HG03108 (cell line): ENCODE results near the gene DMRT1.

ENCODE experiments used
- ATAC-seq: cut with Tn5 transposase; IDR thresholded peaks from one replicate; pipeline ENCODE4 v1.9.1; 2021; ENCODE audit warnings: moderate library complexity; ENCODE audit not compliant: unreplicated experiment

Gene DMRT1

DNA sequence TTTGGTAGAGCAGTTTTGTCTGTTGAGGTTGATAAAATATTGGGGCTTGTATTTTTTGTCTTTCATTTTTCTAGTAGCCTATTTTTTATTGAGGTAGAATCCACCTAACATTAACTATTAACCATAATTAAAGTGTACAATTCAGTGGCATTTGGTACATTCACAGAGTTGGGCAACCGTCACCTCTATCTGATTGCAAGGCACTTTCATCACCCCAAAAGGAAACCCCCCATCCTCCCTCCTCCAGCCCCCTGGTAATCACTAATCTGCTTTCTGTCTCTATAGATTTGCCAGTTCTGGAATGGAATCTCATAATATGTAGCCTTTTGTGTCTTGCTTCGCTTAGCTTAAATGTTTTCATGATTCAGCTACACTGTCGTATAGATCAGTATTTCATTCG, 79.4 kb downstream of the DMRT1 start:
- ATAC-seq = no peak

DNA sequence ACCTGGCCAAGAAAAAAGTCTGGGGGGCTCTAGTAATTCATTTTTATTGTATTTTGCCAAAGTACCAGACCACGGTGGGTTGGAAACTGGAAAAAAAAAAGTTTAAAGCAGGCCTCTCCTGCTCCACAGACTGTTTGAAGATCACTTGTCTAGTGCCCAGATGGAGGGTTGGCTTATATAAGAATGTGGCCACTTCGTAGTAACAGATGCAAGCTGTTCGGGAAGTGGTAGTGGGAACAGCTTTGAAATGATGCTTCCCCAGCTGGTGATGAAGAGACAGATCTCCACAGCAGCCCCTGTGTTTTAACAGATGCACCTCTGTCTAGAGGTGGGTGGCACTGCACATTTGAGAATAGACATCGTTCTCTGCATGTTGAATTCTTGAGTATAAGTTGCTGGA, 80.7 kb downstream of the DMRT1 start:
- no peak for ATAC-seq

DNA sequence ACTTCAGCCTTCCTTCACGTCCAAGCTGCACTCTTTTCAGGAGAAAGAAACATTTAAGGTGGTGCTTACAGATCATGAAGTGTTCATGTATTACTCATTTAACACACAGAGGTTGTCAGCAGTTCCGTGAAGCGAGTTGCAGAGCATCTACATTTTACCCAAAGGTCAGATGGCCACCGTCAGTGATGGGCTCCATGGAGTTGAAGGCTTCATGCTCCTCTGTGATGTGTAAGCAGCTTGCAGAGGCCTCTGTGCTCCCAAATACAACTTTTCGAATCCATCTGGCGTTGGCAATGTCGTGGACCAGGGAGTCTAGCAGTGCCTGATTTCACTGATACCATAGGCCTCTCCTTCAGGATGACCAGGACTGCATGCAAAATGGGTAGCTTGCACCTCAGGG, 81.2 kb downstream of the DMRT1 start:
- ATAC-seq = no peak

DNA sequence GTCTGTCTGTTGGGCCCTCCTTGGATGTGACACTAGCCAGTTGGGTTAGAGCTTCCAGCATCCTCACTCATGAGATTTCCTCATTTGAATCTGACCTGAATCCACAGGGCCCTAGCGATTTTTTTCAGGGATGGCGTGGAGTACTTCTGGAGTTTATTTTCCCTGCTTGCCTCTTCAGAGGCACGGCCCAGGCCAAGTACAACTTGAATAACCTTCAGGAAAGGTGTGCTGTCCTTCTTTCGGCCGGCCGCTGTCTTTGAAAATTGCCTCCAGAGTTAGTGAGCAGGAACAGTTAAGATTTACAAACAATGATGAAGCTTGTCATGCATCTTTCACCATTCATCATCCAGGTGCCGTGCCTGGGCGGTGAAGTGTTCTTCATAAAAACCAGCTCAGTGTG, 85.5 kb downstream of the DMRT1 start:
- no peak for ATAC-seq

DNA sequence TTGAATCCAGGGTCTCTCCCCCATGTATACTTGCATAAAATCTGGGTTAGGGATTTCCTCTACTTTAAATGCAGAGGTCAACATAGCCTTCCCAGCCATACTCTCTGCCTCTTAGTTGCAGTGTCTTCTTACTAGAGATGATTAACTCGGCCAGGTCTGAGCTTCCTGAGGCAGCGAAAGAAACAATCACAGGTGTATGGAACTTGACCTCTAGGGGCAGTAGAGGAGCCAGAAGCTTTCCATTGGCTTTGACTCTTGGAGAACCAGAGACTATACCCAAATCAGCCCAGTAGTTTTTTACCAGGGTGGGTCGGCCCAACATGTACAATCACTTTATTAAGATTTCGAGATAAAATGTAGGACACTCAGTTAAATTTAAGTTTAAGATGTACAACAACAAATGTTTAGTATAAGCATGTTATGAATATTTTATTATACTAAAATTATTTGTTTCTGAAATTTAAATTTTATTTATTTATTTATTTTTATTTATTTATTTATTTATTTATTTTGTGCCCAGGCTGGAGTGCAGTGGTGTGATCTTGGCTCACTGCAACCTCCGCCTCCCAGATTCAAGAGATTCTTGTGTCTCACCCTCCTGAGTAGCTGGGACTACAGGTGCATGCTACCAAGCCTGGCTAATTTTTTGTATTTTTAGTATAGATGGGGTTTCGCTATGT, 87.0 kb downstream of the DMRT1 start:
- ATAC-seq = no peak

DNA sequence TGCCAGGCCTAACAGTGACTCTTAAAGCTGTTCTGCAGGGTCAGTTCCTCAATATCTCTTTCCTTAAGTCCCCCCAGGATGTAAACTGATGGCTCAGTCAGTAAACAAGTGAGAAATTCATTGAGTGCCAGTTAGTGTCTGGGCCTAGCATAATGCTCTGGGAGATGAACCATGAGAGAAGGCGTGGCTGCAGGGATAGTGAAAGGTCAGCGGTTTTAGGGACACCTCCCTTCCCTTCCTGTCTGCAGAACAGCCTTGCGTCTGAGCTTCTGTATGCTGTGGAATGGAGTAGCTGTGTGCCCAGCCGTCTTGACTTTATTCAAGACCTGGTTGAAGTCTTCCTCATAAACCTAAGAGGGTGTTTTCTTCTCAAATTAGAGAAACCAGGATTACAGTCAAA, 88.2 kb downstream of the DMRT1 start:
- ATAC-seq = no peak

DNA sequence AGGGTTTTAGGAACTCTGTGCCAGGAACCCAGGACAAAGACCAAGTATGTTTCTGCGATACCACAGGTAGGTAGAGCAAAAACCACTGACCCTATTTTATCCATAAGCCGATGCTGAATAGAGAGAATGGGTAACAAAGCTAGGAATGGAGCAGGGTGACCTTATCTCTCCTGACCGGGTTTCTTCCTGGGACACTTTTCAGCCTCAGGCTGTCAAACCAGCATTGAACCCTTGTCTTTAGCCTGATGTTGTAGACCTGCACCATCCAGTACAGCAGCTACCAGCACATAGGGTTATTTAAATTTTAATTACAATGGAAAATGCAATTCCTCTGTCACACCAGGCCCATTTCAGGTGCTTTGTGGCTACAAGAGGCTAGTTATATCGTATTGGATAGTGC, 91.9 kb downstream of the DMRT1 start:
- ATAC-seq = no peak

DNA sequence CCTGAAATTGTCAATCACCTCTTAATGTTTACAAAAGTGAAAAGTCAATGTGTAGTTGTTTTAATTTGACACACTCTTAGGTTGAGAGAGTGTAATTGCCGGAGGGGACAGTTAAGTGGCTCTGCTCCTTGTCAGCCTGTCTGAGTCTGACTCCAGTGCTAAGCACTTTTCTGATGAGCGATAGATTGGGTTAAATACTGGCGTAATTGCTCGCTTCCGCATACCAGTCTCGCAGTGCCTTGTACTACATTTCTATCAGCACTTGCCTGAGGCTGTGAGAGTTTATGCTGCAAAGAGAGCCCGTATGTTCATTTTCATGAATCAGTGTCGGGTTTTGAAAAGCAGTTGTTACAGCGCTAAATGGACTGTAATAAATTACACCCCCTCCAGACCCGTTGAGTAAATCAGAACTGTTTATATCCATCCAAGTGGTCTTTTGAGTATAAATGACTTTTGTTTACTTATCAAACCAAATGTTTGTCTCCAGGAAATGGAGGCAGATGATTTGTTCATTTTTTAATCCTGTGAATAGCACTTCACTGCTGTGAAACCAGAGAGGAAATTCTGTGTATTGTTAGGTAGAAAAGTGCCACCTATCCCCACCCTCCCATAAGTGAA, 94.0 kb downstream of the DMRT1 start:
- ATAC-seq = no peak

DNA sequence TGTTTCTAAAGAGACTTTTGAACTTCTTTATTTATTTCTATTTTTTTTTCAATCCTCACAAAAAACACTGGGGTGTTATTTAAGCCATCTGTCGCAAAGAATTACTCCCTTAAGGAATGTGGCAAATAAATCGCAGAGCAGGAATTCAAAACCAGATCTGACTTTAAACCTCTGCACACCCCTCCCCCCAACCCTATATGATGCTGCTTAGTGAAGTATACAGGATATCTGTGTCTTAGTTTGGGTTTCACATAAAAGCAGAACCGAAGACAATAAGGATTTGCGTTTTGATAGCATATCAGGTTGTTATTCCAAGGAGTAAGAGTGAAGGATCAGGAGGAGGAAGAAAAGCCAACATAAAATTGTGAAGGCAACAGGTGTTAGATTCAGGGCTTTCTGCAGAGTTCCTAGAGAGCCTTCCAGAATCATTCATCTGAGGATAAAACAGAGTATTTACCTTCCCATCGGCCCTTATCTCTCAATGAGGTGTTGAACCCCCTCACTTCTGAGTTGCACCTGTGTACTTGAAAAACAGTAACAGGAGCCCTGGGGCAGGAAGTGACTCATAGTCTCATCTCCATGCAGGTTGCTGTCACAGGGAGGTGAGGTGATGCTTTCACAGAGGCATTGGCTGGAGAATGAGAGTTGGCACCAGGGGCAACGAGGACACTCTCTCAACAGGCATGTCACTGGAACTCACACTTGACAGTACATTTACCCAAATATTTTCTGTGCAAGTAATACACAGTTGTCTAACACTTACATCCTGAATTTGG, 101.5 kb downstream of the DMRT1 start:
- no peak for ATAC-seq

DNA sequence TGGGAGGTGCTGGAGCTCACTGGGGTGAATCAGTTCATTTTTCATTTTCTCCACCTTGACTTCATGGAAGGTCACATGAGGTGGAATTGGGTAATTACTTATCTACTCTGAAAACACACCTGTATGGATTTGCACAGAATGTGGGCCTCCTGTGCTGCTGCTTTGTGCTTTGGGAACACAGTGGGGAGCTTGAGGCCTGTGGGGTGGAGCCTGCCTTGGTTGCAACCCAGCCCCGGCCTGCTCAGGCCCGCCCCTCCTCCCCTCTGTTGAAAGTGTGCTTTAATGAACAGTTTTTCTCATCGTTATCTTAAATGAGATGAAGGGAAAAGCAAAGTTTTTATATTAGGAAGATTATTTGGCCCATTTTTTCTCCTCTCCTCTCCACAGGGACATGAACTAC, 106.5 kb downstream of the DMRT1 start:
- no peak for ATAC-seq

DNA sequence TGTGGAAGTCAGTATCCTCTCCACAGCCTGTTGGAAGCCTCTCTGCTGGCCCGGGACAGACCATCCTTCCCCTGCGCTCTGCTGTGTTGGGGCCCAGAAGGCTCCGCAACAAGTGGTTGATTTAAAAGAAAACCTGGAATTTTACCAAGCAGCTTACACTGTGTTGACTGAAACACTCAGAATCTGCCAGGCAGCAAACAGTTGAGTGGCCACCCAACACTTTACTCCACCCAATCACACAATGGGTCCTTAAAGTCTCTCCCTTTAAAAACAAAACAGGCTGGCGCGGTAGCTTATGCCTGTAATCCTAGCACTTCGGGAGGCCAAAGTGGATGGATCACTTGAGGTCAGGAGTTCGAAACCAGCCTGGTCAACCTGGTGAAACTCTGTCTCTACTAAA, 107.0 kb downstream of the DMRT1 start:
- ATAC-seq = no peak

DNA sequence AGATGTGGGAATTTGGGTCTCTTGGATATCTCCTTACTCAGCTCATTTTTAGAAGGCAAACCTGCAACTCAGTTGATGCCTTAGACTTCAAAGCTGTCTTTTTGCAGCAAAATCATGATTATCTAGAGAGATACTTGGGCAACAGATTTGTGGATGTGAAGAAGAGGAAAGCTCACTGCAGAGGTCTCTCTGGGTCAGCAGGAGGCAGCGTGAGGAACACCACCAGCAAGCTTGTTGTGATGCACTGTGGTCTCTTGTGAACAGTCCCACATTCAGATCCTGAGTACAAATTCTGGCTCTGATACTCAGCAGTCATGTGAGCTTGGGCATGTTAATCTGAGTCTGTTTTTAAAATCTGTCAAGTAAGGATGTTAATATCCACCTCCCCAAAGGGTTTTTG, 108.6 kb downstream of the DMRT1 start:
- no peak for ATAC-seq

DNA sequence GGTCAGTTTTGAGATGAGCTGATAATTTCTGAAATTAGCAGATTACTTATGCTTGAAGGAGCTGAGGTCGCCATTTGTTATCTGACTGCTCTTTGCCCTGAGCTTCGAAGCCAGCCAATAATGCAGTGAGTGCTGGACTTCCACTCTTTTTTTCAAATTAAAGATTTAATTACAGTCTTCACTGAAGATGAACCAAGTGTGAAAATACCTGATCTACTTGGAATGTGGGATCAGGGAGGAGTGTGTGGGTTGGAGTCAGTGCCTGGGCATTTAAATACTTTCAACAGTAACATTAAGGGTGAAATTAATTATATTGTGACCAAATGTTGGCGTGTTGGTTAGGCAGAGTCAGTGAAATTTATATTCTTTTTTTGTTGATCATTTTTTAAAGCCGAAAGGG, 111.0 kb downstream of the DMRT1 start:
- ATAC-seq = no peak

DNA sequence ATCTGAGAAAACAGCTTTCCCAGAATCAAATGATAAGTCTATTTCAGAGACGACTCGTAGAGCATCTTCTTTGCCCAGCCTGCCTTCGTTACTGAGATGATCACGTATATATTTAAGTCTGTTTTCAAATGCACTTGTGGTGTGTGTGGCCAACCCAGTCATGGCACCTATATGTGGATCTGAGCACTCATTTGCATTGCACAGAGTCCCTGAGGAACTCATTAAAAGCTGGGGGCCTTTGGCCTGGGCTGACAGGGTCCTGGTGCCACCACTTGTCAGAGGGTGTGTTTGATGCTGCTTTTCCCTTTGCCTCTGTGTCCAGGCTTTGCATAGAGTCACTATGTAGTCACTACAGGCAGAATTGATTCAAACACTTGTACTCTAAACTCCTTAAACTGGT, 117.6 kb downstream of the DMRT1 start:
- ATAC-seq = no peak

DNA sequence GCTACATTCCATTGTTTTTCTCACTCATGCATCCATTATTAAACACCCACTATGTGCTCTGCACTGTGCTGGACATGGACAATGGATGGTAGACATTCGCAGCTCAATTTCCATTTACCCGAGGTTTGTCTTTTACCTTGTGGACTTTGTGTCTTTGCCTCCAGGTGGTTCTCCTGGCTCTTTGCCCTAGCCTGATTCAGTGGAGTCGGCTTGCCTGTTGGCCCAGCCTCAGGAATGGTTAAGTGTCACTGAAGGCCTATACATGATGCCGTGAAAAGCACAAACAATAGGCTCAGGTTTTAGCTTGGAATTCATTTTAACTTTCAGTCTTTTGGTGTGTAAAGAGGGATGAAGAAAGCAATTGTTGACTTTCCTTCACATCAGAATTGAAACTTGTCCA, 118.4 kb downstream of the DMRT1 start:
- ATAC-seq = no peak

DNA sequence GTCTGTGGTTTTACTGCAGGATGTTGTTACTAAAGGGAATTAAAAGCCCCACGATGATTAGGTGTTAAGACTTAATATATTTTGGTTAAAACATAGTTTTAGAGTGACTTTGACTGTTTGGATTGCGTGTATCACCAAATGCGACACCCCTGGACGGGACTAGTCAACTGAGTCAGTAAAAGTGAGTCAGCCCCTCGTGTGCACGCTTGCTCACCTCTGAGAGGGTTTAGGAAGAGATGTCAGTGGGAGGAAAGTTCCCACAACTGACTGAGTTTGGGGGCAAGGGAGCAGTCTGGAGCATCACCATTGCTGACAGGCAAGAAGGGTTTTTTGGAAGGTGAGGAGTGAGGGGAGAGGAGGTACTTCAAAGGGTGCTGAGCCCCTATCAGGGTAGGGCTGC, 120.5 kb downstream of the DMRT1 start:
- no peak for ATAC-seq

DNA sequence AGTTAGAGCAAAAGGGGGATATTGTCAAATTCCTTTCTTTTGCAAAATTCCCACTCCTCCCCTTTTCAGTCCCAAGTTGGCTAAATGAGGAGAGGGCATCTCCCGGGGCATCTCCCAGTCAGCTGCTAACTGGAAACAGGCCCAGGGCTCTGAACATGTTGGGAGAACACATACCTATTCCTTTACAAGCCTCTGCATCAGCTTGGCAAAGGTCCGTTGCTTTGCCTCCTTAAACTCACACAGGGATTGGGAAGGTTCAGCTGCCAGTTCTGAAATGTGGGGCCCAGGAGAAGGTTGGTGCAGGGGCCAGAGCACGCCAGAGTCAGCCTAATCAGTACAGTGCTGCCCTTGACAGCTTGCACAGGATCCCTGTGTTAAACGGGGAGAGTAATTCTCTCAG, 124.0 kb downstream of the DMRT1 start:
- ATAC-seq = no peak

DNA sequence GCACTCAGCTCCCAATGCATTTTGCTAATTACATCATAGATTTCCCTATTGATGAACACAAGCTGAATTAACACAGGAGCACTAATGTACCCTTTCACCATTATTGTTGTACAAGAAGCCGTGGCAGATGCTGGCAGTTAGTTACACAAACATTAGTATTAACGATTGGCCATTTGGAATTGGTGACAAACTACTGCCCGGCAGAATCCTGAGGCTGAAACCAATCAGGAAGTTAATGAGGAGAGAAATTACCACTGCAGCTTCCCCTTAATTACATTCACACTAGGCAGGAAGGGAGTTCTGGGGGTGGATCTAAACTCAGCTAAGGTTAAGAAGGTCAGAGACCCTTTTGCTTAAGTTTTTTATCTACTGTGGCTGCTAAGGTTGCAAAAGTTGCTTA, 125.4 kb downstream of the DMRT1 start:
- ATAC-seq = no peak

DNA sequence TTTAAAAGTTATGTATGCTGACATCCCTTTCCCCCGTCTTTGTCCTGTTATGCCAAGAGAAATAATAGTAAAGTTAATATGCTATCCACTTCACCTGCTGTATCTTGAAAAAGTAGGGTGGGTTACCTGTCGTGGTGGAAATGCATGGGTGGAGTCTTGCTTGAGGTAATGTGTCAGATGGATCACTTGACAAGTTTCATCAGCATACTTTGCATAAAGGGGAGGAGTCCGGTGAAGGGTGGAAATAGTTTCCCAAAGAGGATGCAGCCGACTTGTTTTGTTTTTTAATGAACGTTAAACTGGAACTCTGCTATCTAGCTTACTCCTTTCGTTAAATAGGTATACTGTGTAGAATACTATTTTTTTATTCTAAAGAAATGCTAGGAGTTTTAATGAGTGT, 125.9 kb downstream of the DMRT1 start:
- no peak for ATAC-seq

DNA sequence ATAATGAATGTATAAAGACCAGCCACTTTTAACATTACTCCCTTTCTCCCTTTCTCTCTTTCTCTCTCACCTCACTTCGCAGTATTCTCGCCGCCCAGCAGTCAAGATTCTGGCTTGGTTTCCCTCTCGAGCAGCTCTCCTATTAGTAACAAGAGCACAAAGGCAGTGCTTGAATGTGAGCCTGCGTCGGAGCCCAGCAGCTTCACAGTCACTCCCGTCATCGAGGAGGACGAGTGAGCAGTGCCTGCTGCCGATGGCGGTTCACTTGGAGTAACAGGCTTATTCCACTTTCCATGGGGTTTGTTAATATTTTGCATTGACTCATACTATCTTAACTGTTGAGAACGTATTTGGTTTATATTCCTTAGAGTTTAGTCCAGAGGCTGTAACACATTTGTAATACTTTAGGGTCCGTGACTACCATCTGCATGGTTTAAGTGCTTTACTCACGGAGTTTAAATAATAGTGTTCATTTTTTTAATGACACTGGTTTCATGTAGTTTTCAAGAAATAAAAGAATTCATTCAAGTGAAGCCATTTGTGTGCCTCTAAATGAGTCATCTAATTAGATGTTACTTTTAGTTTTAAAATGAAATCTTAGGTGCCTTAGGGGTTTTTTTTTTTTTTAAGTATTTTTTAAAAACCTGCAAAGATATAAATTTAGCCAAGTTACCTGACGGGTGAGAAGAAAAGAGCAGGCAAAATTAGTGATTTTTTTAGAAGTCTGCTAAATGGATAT, 126.6 kb downstream of the DMRT1 start:
- ATAC-seq = no peak

DNA sequence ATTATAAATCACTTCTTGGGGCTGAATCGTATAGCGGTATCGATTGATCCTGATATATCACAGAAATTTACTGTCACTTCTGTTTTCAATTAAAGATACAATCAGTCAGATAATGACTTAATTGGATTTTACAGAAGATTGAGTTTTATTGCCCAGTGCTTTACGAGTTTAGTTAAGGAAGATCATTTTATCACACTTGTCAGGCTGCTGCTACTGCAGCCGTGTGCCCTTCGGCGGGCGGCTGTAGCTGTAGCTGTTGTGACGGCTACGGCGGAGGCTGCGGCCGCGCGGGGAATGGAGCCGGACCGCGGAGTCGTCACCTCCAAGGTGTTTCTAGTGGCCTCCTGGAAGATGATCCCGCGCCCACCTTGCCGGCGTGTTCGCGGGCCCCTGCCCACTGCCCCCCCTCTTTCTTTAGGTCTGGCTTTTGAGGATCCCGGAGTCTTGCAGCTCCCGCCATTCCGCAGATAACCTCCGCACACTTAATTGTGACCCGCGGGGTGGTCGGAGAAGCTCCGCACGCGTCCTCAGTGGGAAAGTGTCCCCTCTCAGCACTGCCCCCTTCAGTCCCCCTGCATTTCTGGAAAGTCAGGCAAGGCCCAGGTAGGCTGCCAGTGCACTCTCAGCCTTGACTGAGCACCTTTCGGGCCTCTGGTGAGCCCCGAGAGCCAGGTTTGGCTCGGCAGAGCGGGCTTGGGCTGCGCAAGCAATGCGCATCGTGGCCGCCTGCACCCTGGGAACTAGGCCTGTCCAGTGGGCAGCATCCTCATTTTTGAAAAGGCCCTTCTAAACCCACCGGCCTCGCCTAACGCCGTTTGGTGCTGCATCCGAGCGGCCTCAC, 128.0 kb downstream of the DMRT1 start:
- ATAC-seq = no peak
